ENCODE measurements around the gene HMHB1.

The HMHB1 gene

GRCh38 chr5:143812085-143812705 lies at the start of gene HMHB1:
HMHB1 (plus strand) TSS chr5:143812161.
- no peak for DNase-seq

GRCh38 chr5:143762636-143763220 lies 49.2 kb upstream of the HMHB1 start:
- DNase-seq = no peak

DNA sequence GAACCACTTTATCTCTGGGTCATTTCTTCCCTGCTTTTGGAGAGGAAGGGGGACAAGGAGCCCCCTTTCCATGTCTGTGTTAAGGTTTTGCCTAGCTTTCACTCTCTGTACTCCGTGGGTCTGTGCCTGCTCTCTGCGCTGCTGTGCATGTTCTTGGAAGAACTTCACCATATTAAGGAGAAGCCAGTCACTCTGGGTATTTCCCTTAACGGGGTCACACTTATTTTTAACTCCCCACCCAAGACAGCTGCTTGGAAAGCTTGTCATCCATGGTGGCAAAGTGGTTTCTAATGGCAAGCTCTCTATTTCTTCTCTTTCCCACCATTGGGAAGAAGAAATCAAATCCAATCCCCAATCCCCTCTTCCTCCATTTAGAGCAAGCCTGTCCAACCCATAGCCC lies 44.8 kb upstream of the HMHB1 start:
- DNase-seq = no peak

DNA sequence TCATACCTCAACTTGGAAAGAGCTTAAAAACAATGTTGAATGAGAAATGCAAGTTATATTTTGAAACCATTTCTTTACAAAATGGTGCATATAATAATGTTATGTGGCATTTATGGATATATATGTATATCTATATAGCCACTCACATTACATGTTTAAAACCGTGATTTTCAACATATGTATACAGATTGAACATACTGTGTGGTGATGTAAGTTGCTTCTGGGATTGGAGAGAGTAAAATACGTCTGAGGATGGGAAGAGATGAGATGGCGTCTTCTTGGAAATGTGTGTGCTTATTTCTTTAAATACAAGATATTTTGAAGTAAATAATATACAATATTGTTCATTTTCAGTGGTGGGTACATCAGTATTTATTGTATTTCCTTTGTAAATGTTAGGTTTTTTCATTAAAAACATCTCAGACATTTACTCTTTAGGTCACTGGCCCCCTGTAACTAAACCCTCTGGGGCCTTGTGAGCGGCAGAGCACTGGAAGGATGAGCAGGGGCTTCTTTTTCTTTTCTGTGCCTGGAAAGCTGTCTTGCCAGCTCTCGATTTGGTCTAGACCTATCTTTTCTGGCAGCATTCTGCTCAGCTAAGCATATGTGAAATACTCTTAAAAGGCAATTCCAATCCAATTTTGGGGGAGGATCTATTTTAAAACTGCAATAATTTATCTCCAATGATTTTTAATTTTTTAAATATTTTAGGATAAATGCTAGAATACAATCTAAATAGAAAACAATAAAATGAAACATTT lies 42.8 kb upstream of the HMHB1 start:
- DNase-seq = no peak

DNA sequence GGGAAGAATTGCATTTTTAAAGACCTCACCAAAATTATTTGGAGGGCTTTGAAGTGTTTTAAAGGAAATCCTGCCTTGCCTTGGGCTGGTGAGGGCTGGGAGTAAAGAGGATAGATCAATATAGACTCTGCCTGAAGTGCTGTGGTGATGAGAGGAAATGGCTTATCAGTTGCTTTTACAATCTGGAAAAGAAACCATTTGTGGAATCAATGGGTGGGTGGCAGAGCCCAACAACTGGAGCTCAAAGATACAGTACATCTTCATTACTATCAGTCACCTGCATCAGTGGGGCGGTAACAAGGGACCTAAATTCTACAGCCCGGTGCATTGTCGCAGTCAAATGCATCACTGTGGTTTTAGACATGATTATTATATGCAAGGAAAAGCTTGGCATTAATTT lies 41.5 kb upstream of the HMHB1 start:
- no peak for DNase-seq

GRCh38 chr5:143771189-143771588 lies 40.8 kb upstream of the HMHB1 start:
- no peak for DNase-seq

DNA sequence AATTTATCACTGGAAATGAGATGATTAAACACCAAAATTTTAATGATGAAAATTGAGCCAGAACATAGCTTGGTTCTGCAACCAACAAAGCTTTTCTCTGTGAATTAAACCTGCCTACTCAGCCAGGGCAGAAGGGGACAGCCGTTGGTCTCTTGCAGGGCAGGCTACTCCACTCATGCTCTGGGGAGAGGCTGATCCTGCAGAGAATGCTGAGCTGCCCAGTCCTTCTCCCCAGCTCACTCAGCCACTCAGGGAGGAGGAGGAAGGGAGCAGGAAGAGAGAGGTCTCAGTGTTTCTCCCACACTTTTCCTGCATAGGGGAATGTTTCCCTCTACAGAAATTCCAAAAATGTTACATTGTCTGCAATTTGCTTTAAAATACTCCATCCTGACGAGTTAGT lies 40.4 kb upstream of the HMHB1 start:
- no peak for DNase-seq

GRCh38 chr5:143772621-143773020 lies 39.3 kb upstream of the HMHB1 start:
- DNase-seq = no peak

- no peak for DNase-seq
Observed at GRCh38 chr5:143775258-143775657, 36.7 kb upstream of the HMHB1 start.

- no peak for DNase-seq
Observed at GRCh38 chr5:143776951-143777350, 35.0 kb upstream of the HMHB1 start.

DNA sequence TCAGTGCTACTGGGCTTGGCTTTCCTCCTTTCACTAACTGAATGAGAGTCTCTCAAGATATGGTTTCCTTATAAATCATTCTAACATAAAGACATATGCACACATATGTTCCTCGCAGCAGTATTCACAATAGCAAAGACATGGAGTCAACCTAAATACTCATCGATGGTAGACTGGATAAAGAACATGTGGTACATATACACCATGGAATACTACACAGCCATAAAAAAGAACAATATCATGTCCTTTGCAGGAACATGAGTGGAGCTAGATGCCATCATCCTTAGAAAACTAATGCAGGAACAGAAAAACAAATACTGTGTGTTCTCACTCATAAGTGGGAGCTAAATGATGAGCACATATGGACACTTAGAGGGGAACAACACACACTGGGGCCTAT lies 32.5 kb upstream of the HMHB1 start:
- DNase-seq = no peak

DNA sequence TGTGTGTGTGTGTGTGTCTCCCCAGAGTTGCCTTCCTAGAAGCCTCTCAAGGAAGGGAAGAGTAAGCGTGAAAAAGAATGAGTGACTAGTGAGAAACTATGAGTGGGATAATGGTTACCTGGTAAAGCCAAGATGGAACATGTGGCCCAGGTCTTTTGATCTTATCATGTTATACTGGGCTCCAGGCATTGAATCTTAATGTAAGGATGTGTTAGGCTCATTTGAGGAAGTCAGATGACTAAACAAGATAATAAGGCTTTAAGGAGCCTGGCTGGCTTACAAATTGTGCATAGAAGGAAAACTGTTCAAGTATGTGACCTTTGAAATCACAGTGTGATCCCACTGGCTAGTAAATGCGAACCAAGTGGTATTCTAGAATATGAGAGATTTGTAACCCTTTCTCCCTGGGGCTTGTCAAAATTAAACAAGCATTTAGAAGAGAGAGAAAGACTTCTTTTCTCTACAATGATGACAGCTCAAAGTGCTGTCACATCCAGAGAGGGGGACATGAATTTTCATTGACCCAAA lies 29.9 kb upstream of the HMHB1 start:
- DNase-seq = no peak

GRCh38 chr5:143782588-143783386 lies 29.2 kb upstream of the HMHB1 start:
- no peak for DNase-seq

GRCh38 chr5:143788401-143788800 lies 23.6 kb upstream of the HMHB1 start:
- no peak for DNase-seq

GRCh38 chr5:143790457-143791112 lies 21.4 kb upstream of the HMHB1 start:
- no peak for DNase-seq

- no peak for DNase-seq
Observed at GRCh38 chr5:143791848-143792731, 19.9 kb upstream of the HMHB1 start.

GRCh38 chr5:143793249-143793648 lies 18.7 kb upstream of the HMHB1 start:
- DNase-seq = no peak

- no peak for DNase-seq
Observed at GRCh38 chr5:143796125-143796524, 15.8 kb upstream of the HMHB1 start.

GRCh38 chr5:143796753-143797152 lies 15.2 kb upstream of the HMHB1 start:
- peak in 1 of 2 donors; percentile 6 for DNase-seq

- no peak for DNase-seq
Observed at GRCh38 chr5:143800715-143801114, 11.2 kb upstream of the HMHB1 start.

- no peak for DNase-seq
Observed at GRCh38 chr5:143801252-143801939, 10.6 kb upstream of the HMHB1 start.
